ENCODE data around the gene TGFB2.

DNA sequence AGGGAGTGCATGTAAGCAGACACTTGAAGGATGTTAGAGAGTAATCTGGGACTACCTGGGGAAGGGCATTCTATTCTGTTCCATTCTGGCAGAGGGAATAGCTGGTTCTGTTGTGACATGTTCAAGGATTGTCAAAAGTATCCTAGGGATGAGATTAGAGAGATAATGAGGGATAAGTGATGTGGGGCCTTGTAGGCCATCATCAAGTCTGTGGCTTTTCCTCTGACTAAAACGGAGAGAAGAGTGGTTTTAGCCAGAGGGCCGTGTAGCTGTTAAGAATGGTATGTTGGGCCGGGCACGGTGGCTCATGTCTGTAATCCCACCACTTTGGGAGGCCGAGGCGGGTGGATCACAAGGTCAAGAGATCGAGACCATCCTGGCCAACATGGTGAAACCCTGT, 23.6 kb downstream of the TGFB2 start:
- TF ChIP-seq USF2 (CRISPR knock-in tag; IDR thresholded peaks at IDR 0.05) = no peak
- TF ChIP-seq SMAD3 (CRISPR knock-in tag; IDR thresholded peaks at IDR 0.05; ENCODE audit: borderline replicate concordance) = no peak
- no peak for TF ChIP-seq PREB (CRISPR knock-in tag; IDR thresholded peaks at IDR 0.05; ENCODE audit: borderline replicate concordance)
- TF ChIP-seq, protein P1, sequence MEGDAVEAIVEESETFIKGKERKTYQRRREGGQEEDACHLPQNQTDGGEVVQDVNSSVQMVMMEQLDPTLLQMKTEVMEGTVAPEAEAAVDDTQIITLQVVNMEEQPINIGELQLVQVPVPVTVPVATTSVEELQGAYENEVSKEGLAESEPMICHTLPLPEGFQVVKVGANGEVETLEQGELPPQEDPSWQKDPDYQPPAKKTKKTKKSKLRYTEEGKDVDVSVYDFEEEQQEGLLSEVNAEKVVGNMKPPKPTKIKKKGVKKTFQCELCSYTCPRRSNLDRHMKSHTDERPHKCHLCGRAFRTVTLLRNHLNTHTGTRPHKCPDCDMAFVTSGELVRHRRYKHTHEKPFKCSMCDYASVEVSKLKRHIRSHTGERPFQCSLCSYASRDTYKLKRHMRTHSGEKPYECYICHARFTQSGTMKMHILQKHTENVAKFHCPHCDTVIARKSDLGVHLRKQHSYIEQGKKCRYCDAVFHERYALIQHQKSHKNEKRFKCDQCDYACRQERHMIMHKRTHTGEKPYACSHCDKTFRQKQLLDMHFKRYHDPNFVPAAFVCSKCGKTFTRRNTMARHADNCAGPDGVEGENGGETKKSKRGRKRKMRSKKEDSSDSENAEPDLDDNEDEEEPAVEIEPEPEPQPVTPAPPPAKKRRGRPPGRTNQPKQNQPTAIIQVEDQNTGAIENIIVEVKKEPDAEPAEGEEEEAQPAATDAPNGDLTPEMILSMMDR (IDR thresholded peaks at IDR 0.05) = no peak
- TF ChIP-seq FOXK1 (CRISPR knock-in tag; IDR thresholded peaks at IDR 0.05) = no peak
- no peak for TF ChIP-seq CREB1 (CRISPR knock-in tag; IDR thresholded peaks at IDR 0.05)

Data from WTC11 (cell line).